ENCODE measurements around the gene SMTNL2. TPM values are rescaled to one million over a fixed set of nuclear protein-coding genes. Genes with fewer than 3 reads are reported as not detected.

The SMTNL2 gene
- total RNA-seq, 1 experiment from 2014 or later, result 2.7 TPM

DNA sequence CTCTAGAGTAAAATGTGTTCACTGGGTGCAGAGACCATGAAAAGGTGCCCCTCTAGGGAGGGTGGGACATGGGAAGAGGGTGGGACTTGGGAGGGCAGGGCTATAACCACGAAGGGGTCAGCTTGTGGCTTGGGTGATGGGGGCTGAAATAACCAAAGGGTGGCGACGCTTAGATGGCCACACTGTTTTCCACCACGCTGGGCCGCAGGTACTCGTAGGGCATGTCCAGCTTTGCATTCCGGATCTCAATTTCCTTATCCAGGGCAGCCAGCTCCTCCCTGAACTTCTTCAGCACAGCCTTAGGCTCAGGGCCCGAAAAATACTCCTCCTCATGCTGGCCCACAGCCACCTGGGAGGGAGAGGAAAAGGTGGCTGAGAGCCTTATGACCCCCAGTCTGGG, 47.1 kb downstream of the SMTNL2 start (continued):
- TF ChIP-seq, protein P1, sequence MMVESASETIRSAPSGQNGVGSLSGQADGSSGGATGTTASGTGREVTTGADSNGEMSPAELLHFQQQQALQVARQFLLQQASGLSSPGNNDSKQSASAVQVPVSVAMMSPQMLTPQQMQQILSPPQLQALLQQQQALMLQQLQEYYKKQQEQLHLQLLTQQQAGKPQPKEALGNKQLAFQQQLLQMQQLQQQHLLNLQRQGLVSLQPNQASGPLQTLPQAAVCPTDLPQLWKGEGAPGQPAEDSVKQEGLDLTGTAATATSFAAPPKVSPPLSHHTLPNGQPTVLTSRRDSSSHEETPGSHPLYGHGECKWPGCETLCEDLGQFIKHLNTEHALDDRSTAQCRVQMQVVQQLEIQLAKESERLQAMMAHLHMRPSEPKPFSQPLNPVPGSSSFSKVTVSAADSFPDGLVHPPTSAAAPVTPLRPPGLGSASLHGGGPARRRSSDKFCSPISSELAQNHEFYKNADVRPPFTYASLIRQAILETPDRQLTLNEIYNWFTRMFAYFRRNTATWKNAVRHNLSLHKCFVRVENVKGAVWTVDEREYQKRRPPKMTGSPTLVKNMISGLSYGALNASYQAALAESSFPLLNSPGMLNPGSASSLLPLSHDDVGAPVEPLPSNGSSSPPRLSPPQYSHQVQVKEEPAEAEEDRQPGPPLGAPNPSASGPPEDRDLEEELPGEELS (CRISPR knock-in tag; IDR thresholded peaks at IDR 0.05), result no peak
- no peak for TF ChIP-seq RELA (CRISPR knock-in tag; IDR thresholded peaks at IDR 0.05; ENCODE audit: borderline replicate concordance)
- no peak for TF ChIP-seq ZNF671 (CRISPR knock-in tag; IDR thresholded peaks at IDR 0.05)

DNA sequence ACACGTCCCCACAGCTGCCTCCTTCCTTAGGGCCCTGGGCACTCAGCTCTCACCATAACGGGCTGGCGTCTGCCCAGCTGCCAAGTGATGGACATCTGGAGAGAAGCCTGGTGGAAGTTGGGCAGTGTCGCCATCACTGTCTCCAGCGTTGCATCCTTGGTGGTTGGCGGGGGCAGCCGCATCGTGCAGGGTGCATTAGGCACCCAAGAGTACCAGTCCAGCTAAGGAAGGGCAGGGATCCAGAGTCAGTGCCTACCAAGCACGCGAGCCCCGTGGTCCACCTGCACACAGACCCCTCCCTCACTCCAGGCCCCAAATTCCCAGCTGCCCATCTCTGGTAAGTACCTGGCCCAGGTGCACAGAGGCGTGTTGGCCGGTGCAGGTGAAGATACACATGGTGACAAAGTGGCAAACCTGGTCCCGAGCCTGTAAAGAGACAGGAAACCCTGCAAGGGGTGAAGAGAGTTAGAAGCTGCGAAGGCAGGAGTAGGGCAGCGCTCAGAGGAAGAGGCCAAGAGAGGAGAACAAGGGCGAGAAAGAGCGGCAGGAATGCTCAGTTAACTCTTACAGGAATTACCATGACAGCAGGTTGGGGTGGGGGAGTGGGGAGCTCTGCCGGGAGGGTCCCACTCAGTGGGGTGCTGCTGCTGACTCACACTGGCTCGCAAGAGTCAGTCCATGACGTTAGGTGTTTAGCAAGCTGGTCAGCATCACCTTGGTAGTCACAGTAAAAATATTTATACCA, 47.7 kb downstream of the SMTNL2 start:
- Mint-ChIP-seq H3K27me3 (ENCODE audit: low read depth) (peaks cover 22% of the 10 kb centered on the region), H3K36me3 (no peaks in the 10 kb centered on the region), H3K4me1 (peaks cover 35% of the 10 kb centered on the region), H3K9me3 (peaks cover 7% of the 10 kb centered on the region), H3K27ac (no peak overlapping the region), H3K4me3 (no peak overlapping the region)
- ATAC-seq (peak; percentile 65), DNase-seq (ENCODE audit: low spot score) (peak; percentile 40)
- CTCF ChIA-PET, result interaction anchor here (0.6 to 1.7 kb wide), 10 partner anchors 10 to 737 kb away, joined by 3 to 15 read pairs (median 4); partner anchors contain the start of gene ALOX15
- TF ChIP-seq ATF6 (CRISPR knock-in tag; IDR thresholded peaks at IDR 0.05), result no peak
- no peak for TF ChIP-seq NFATC4 (CRISPR knock-in tag; IDR thresholded peaks at IDR 0.05)
- TF ChIP-seq ZNF396 (CRISPR knock-in tag; IDR thresholded peaks at IDR 0.05; ENCODE audit: borderline replicate concordance), result no peak
- TF ChIP-seq, protein P2, sequence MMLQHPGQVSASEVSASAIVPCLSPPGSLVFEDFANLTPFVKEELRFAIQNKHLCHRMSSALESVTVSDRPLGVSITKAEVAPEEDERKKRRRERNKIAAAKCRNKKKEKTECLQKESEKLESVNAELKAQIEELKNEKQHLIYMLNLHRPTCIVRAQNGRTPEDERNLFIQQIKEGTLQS (CRISPR knock-in tag; conservative IDR thresholded peaks at IDR 0.05), result no peak
- TF ChIP-seq, protein P3, sequence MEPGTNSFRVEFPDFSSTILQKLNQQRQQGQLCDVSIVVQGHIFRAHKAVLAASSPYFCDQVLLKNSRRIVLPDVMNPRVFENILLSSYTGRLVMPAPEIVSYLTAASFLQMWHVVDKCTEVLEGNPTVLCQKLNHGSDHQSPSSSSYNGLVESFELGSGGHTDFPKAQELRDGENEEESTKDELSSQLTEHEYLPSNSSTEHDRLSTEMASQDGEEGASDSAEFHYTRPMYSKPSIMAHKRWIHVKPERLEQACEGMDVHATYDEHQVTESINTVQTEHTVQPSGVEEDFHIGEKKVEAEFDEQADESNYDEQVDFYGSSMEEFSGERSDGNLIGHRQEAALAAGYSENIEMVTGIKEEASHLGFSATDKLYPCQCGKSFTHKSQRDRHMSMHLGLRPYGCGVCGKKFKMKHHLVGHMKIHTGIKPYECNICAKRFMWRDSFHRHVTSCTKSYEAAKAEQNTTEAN (CRISPR knock-in tag; IDR thresholded peaks at IDR 0.05), result no peak
- TF ChIP-seq SP1 (CRISPR knock-in tag; conservative IDR thresholded peaks at IDR 0.05), result no peak
- no peak for TF ChIP-seq ETV6 (CRISPR knock-in tag; IDR thresholded peaks at IDR 0.05)
- TF ChIP-seq USF1 (CRISPR knock-in tag; IDR thresholded peaks at IDR 0.05), result no peak
- no peak for TF ChIP-seq AFF4 (CRISPR knock-in tag; IDR thresholded peaks at IDR 0.05; ENCODE audit: borderline replicate concordance)
- POLR2A ChIA-PET, result no interaction called here

All from WTC11 (cell line).